A673 (cell line): ENCODE measurements around the gene AKTIP. TPM values are rescaled to one million over a fixed set of nuclear protein-coding genes. Genes with fewer than 3 reads are reported as not detected.
A peak's percentile ranks its signal among the peaks of the same experiment; 100 is the strongest.

Experiments
- BruUV-seq: library from RNA; stranded (reverse); fragments of 400-500 nt; replicated peaks from 2 replicates; lab custom pipeline; 2021; lab: Mats Ljungman, UMichigan
- CTCF ChIA-PET: fragments of 300-600 bp; sonication (Branson Sonifier 250); formaldehyde crosslinking; loops from one replicate; lab custom pipeline; 2022; ENCODE audit warnings: antibody characterized with exemption; lab: Charles Lee
- POLR2A ChIA-PET: fragments of 300-600 bp; sonication (Branson Sonifier 250); formaldehyde crosslinking; loops from one replicate; lab custom pipeline; 2022; ENCODE audit warnings: antibody characterized with exemption; ENCODE audit not compliant: low non-redundant PET; lab: Charles Lee
- DNase-seq: peaks from one replicate; pipeline ENCODE4 v3.0.0-alpha.2; 2015; ENCODE audit warnings: low spot score
- H3K27ac ChIP-seq: fragments of 200-600 bp; sonication (generic); 2 replicates; pipeline ENCODE4 v1.5.1; 2016; ENCODE audit warnings: mixed run types, low read depth, mild to moderate bottlenecking, mixed read lengths, antibody characterized with exemption, low read length; ENCODE audit not compliant: poor library complexity, severe bottlenecking
- H3K27me3 ChIP-seq: fragments of 200-600 bp; sonication (generic); replicated peaks from 2 replicates; pipeline ENCODE4 v1.6.1; 2017; ENCODE audit warnings: mixed run types, low read depth, mild to moderate bottlenecking, mixed read lengths, antibody characterized with exemption, low read length; ENCODE audit not compliant: insufficient read depth, poor library complexity
- H3K36me3 ChIP-seq: fragments of 200-600 bp; sonication (generic); 2 replicates; pipeline ENCODE4 v1.6.1; 2016; ENCODE audit warnings: mixed run types, mild to moderate bottlenecking, mixed read lengths, antibody characterized with exemption, low read length; ENCODE audit not compliant: insufficient read depth, poor library complexity, severe bottlenecking
- H3K4me1 ChIP-seq: fragments of 200-600 bp; sonication (generic); 2 replicates; pipeline ENCODE4 v1.6.1; 2017; ENCODE audit warnings: mixed run types, mild to moderate bottlenecking, mixed read lengths, antibody characterized with exemption, low read length; ENCODE audit not compliant: insufficient read depth, poor library complexity, severe bottlenecking
- H3K4me3 ChIP-seq: fragments of 200-600 bp; sonication (generic); 2 replicates; pipeline ENCODE4 v1.5.1; 2016; ENCODE audit warnings: low read depth, mixed run types, mild to moderate bottlenecking, mixed read lengths, low read length; ENCODE audit not compliant: poor library complexity, severe bottlenecking
- H3K9me3 ChIP-seq: fragments of 200-600 bp; sonication (generic); 2 replicates; pipeline ENCODE4 v1.6.1; 2016; ENCODE audit warnings: mixed run types, low read depth, mild to moderate bottlenecking, mixed read lengths, antibody characterized with exemption, low read length; ENCODE audit not compliant: poor library complexity, severe bottlenecking
- EZH2 ChIP-seq: fragments of 200-600 bp; sonication (generic); IDR thresholded peaks from 2 replicates; pipeline ENCODE4 v1.6.1; 2017; ENCODE audit warnings: borderline replicate concordance, low read depth, mild to moderate bottlenecking, mixed read lengths, antibody characterized with exemption, low read length; ENCODE audit not compliant: poor library complexity, severe bottlenecking
- intact Hi-C: fragments of 100-400 bp; cut with micrococcal nuclease; formaldehyde crosslinking; loops from one replicate; pipeline ENCODE4 v1.10.0; 2022; ENCODE audit not compliant: unreplicated experiment
- total RNA-seq: library from RNA; stranded (reverse); gene quantifications from 2 replicates; pipeline ENCODE4 v1.2.3, GENCODE V29; 2021
- TF ChIP-seq, protein P1 (sequence below): fragments of 300-800, 200-600 bp; sonication (generic); conservative IDR thresholded peaks from 2 replicates; pipeline ENCODE4 v1.5.1; 2017; ENCODE audit warnings: low read depth, mild to moderate bottlenecking, antibody characterized with exemption, low read length, moderate library complexity, mixed read lengths

Gene AKTIP
- total RNA-seq, 1 experiment from 2014 or later, result 15.0 TPM

DNA sequence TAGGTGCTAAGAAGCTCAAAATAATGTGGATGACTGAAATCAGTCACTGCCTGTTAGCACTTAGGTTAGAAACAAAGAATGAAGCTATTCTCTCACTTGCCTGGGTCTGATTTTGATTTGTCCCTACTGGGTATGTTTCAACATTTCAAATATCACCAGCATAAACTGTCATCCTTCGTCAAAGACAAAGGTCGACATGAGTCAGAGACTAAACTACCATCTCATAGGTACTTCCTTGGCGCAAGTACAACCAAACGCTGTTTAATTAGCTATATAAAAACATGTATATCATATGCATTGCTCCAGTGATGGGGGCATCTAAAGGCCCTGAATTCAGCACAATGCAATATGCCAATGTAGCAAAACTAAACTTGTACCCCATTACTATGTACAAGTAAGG is 4.0 kb downstream of the AKTIP start:
- BruUV-seq, result no TSS peak

DNA sequence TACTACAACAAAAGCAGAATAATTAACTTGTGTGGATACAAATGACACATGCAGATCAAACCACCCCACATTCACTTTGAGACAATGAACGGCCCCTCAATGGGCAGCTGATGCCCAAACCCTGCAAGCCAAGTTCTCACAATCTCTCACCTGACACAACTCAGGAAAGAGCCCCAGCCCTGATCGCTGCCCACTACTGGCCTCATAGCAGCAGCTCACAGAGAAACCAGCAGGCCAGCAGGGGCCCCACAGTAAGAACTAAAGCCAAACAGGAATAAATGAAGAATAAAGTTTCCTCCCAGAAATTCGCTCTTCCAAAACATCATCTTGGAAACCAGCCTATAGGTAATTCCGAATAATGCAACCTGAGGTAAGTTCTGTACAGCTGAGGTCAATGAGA is 7.7 kb downstream of the AKTIP start:
- ChIA-PET CTCF (no interaction called here), POLR2A (no interaction called here)
- no TSS peak for BruUV-seq

More for the DNA sequence above, 4.0 kb downstream of the AKTIP start:
- intact Hi-C loops, result no loop called here
- peaks cover 22% of the 10 kb centered on the region for H3K36me3 ChIP-seq
- TF ChIP-seq EZH2, result no peak
- TF ChIP-seq, protein P1, sequence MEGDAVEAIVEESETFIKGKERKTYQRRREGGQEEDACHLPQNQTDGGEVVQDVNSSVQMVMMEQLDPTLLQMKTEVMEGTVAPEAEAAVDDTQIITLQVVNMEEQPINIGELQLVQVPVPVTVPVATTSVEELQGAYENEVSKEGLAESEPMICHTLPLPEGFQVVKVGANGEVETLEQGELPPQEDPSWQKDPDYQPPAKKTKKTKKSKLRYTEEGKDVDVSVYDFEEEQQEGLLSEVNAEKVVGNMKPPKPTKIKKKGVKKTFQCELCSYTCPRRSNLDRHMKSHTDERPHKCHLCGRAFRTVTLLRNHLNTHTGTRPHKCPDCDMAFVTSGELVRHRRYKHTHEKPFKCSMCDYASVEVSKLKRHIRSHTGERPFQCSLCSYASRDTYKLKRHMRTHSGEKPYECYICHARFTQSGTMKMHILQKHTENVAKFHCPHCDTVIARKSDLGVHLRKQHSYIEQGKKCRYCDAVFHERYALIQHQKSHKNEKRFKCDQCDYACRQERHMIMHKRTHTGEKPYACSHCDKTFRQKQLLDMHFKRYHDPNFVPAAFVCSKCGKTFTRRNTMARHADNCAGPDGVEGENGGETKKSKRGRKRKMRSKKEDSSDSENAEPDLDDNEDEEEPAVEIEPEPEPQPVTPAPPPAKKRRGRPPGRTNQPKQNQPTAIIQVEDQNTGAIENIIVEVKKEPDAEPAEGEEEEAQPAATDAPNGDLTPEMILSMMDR, result no peak
- peaks cover 1% of the 10 kb centered on the region for H3K4me1 ChIP-seq
- H3K9me3 ChIP-seq, result no peaks in the 10 kb centered on the region
- no peak overlapping the region for H3K27ac ChIP-seq
- ChIA-PET CTCF (no interaction called here), POLR2A (no interaction called here)
- no peak for DNase-seq
- H3K4me3 ChIP-seq, result no peak overlapping the region
- no peaks in the 10 kb centered on the region for H3K27me3 ChIP-seq

DNA sequence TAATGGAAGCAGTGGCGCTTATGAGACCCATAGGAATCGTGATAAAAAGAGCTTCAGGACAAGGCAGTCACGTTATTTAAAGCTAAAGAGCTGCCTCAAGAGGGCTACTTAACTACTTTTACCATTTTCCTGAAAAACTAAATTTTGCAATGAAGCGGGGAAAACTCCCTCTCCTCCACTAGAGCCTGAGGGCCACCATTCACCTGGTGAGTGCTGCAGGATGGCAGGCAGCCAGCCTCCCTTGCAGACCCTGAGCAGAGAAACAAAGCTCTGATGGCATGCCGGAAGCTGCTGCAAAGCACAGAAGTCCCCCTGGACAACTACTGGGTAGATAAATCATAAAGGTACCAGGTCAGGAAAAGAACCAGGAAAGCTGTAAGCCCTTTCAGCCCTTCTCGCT is 8.4 kb downstream of the AKTIP start:
- no peak overlapping the region for H3K4me3 ChIP-seq
- ChIA-PET POLR2A (no interaction called here), CTCF (no interaction called here)
- TF ChIP-seq EZH2, result no peak
- TF ChIP-seq, protein P1, result no peak
- no peak overlapping the region for H3K27ac ChIP-seq
- H3K36me3 ChIP-seq, result peaks cover 57% of the 10 kb centered on the region
- DNase-seq, result no peak
- no peaks in the 10 kb centered on the region for H3K9me3 ChIP-seq
- no peaks in the 10 kb centered on the region for H3K4me1 ChIP-seq
- no TSS peak for BruUV-seq
- no peaks in the 10 kb centered on the region for H3K27me3 ChIP-seq
- intact Hi-C loops, result no loop called here

More for the DNA sequence above, 7.7 kb downstream of the AKTIP start:
- TF ChIP-seq, protein P1, result 0 out of 2 replicates have a peak, but pooled peaks have one; percentile 9
- TF ChIP-seq EZH2, result no peak
- no peaks in the 10 kb centered on the region for H3K4me1 ChIP-seq
- no peaks in the 10 kb centered on the region for H3K9me3 ChIP-seq
- no peak overlapping the region for H3K4me3 ChIP-seq
- no peaks in the 10 kb centered on the region for H3K27me3 ChIP-seq
- no peak for DNase-seq
- intact Hi-C loops, result no loop called here
- no peak overlapping the region for H3K27ac ChIP-seq
- H3K36me3 ChIP-seq, result peaks cover 50% of the 10 kb centered on the region
